GM12891 (cell line): Measurements from ENCODE around the gene FAM83D.

Experiments
- POLR2A ChIP-seq: IDR thresholded peaks from 2 replicates; pipeline ENCODE4 v1.6.1; 2011; ENCODE audit warnings: low read depth, low read length, control low read depth
- POLR2AphosphoS5 ChIP-seq: IDR thresholded peaks from 2 replicates; pipeline ENCODE4 v1.6.1; 2011; ENCODE audit warnings: low read depth, low read length, control low read depth
- POU2F2 ChIP-seq: IDR thresholded peaks from 2 replicates; pipeline ENCODE4 v1.6.1; 2011; ENCODE audit warnings: low read depth, mild to moderate bottlenecking, control low read depth, low read length, moderate library complexity
- TAF1 ChIP-seq: IDR thresholded peaks from 2 replicates; pipeline ENCODE4 v1.6.1; 2011; ENCODE audit warnings: low read depth, low read length, control low read depth

DNA sequence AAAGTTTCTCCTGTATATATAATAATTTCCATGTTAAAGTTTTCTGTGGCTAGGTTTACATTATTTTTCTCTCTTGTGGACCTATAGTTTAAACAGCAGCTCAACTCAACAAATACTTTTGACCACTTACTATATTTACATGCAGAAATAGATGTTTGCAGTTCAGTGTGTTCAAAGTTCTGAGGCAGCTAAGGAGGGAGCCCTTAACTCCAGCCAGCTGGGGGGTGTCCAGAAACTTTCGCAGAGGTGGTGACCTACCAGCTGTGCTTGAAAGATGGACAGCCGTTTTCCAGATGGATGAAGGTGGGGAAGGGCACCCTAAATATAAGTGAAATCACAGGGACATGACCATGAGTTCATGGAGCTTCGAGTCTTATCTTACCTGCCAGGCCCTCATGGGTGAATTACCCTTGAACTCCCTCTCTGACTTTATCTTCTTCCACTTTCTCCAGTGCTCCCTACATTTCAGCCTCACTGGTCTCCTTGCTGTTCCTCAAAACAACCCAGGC is 69.4 kb downstream of the FAM83D start:
- TF ChIP-seq POLR2A (no peak), POLR2AphosphoS5 (no peak), TAF1 (no peak), POU2F2 (no peak)
